Measurements from ENCODE around the gene SPOUT1. TPM values are rescaled to one million over a fixed set of nuclear protein-coding genes. Genes with fewer than 3 reads are reported as not detected.
A peak's percentile ranks its signal among the peaks of the same experiment; 100 is the strongest.

The SPOUT1 gene
- polyA plus RNA-seq, 1 donor from 2014 or later, result 34.7 TPM

- Histone ChIP-seq H3K9me2 (ENCODE audit: insufficient read depth, low read length) (no peaks in the 10 kb centered on the region), H3F3A (ENCODE audit: insufficient read depth, low read length, poor library complexity, severe bottlenecking) (no peaks in the 10 kb centered on the region), H4K20me1 (ENCODE audit: insufficient read depth) (no peaks in the 10 kb centered on the region), H2AFZ (ENCODE audit: low read depth, low read length) (peak overlapping the region; percentile 29), H3K4me2 (ENCODE audit: low read length) (peak overlapping the region; percentile 95), H3K4me3 (ENCODE audit: low read length) (peak overlapping the region; percentile 85), H3K9ac (ENCODE audit: low read length) (peak overlapping the region; percentile 79), H3K27ac (ENCODE audit: low read length) (peak overlapping the region; percentile 47), H3K79me2 (replicated peaks; ENCODE audit: insufficient read depth, low read length) (peaks cover 13% of the 10 kb centered on the region), H3K9me3 (ENCODE audit: low read length) (no peaks in the 10 kb centered on the region), H3K36me3 (ENCODE audit: insufficient read depth, low read length) (no peaks in the 10 kb centered on the region), H3K27me3 (ENCODE audit: insufficient read depth, low read depth, low read length) (no peaks in the 10 kb centered on the region)
- TF ChIP-seq RAD21 (conservative IDR thresholded peaks at IDR 0.05), result no peak
- no peak for TF ChIP-seq SMC3 (conservative IDR thresholded peaks at IDR 0.05; ENCODE audit: poor library complexity)
- no peak for TF ChIP-seq EP300 (conservative IDR thresholded peaks at IDR 0.05; ENCODE audit: poor library complexity, severe bottlenecking)
- no peak for TF ChIP-seq EZH2 (IDR thresholded peaks at IDR 0.05; ENCODE audit: borderline replicate concordance, insufficient read depth, low read length, poor library complexity, severe bottlenecking)
- no peak for TF ChIP-seq MXI1 (conservative IDR thresholded peaks at IDR 0.05; ENCODE audit: poor library complexity, severe bottlenecking)
- no peak for TF ChIP-seq CTCF (IDR thresholded peaks at IDR 0.05; ENCODE audit: poor library complexity, severe bottlenecking)
- no peak for TF ChIP-seq POLR2AphosphoS5 (IDR thresholded peaks at IDR 0.05)
- TF ChIP-seq TAF1 (IDR thresholded peaks at IDR 0.05; ENCODE audit: low read depth), result no peak
- no peak for TF ChIP-seq REST (IDR thresholded peaks at IDR 0.05; ENCODE audit: borderline replicate concordance)
Measured at GRCh38 chr9:128787659-128788058, 41.9 kb downstream of the SPOUT1 start.

DNA sequence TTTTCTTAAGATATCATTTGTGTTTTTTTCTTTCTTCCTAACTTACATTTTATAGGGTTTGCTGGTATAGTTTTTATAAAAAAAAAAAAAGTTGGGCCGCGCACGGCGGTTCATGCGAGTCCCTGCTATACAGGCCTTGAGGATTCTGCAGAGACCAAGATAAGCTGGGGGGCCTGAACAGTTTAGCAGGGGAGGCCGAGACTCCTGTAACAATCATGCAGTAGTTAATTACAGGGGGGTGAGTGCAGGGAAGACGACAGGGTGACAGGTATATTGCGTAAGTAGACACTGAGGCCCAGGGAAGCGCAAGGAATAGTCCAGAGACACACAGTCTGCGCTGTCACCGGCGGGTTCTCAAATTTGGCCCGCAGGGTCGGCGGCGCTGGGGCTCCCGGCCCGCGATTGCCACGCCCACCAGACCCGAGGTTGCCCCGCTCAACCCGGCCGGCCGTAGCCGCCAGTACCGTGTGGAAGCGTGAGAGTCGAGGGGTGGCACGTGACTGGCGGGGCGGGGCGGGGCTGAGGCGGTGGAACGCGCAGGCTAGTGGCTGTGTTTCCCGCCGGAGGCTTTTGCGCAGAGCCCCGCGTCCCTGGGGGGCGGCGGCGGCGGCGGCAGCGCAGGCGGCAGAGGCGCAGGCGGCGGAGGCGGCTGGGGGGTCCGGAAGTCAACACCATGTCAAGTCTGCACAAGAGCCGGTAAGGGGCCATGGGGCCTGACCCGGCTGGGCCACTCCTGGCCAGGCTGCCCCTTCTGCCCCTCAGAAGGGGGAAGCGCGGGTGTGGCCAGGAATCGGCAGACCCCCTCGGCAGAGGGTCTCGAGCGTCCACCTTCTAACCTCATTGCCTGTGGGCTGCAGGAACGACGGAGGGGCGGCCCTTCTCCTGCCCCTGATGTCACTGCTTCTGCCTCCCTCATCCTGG is 42.7 kb downstream of the SPOUT1 start, which contains the start of gene TBC1D13:
TBC1D13 (plus strand) TSS at position 573 of the 921 bp plus-strand sequence; CDS start at position 674, 101 bp downstream.
- no peaks in the 10 kb centered on the region for H3K27me3 ChIP-seq (ENCODE audit: insufficient read depth, low read depth, low read length)
- H3K9me2 ChIP-seq (ENCODE audit: insufficient read depth, low read length), result no peaks in the 10 kb centered on the region
- peak within 1 kb of the TSS; percentile 57 for H2AFZ ChIP-seq (ENCODE audit: low read depth, low read length)
- no peaks in the 10 kb centered on the region for H3K36me3 ChIP-seq (ENCODE audit: insufficient read depth, low read length)
- no peaks in the 10 kb centered on the region for H3K9me3 ChIP-seq (ENCODE audit: low read length)
- peak within 1 kb of the TSS; percentile 95 for H3K4me2 ChIP-seq (ENCODE audit: low read length)
- peak within 1 kb of the TSS; percentile 79 for H3K9ac ChIP-seq (ENCODE audit: low read length)
- H4K20me1 ChIP-seq (ENCODE audit: insufficient read depth), result no peaks in the 10 kb centered on the region
- peaks cover 13% of the 10 kb centered on the region for H3K79me2 ChIP-seq (replicated peaks; ENCODE audit: insufficient read depth, low read length)
- H3K27ac ChIP-seq (ENCODE audit: low read length), result peak within 1 kb of the TSS; percentile 47
- peak; percentile 59 for TF ChIP-seq SMC3 (conservative IDR thresholded peaks at IDR 0.05; ENCODE audit: poor library complexity)
- peak; percentile 85 for TF ChIP-seq POLR2AphosphoS5 (IDR thresholded peaks at IDR 0.05)
- TF ChIP-seq EP300 (conservative IDR thresholded peaks at IDR 0.05; ENCODE audit: poor library complexity, severe bottlenecking), result peak; percentile 61
- peak; percentile 43 for TF ChIP-seq REST (IDR thresholded peaks at IDR 0.05; ENCODE audit: borderline replicate concordance)
- TF ChIP-seq MXI1 (conservative IDR thresholded peaks at IDR 0.05; ENCODE audit: poor library complexity, severe bottlenecking), result peak; percentile 87
- TF ChIP-seq CTCF (IDR thresholded peaks at IDR 0.05; ENCODE audit: poor library complexity, severe bottlenecking), result no peak
- peak; percentile 80 for TF ChIP-seq TAF1 (IDR thresholded peaks at IDR 0.05; ENCODE audit: low read depth)
- peak; percentile 52 for TF ChIP-seq RAD21 (conservative IDR thresholded peaks at IDR 0.05)
- no peak for TF ChIP-seq EZH2 (IDR thresholded peaks at IDR 0.05; ENCODE audit: borderline replicate concordance, insufficient read depth, low read length, poor library complexity, severe bottlenecking)
- H3F3A ChIP-seq (ENCODE audit: insufficient read depth, low read length, poor library complexity, severe bottlenecking), result no peaks in the 10 kb centered on the region
- peak within 1 kb of the TSS; percentile 85 for H3K4me3 ChIP-seq (ENCODE audit: low read length)
